GM12878 (cell line): ENCODE data around the gene CALHM1. TPM values are rescaled to one million over a fixed set of nuclear protein-coding genes. Genes with fewer than 3 reads are reported as not detected.

ENCODE experiments used
- ATAC-seq: fragments of 200-7000 bp; cut with Tn5 transposase; 3 replicates; pipeline ENCODE4 v1.9.1; 2020; ENCODE audit warnings: mild to moderate bottlenecking, moderate library complexity
- BruUV-seq: library from RNA; stranded (reverse); fragments of 400-500 nt; replicated peaks from 2 replicates; lab custom pipeline; 2021; lab: Mats Ljungman, UMichigan
- CTCF ChIA-PET: fragments of 300-600 bp; sonication (Branson Sonifier 250); formaldehyde crosslinking; extraction: SDS; loops from one replicate; lab custom pipeline; 2021; ENCODE audit warnings: inconsistent platforms; lab: Yijun Ruan, JAX
- POLR2A ChIA-PET: fragments of 350-600 bp; formaldehyde crosslinking; extraction: SDS; loops from one replicate; lab custom pipeline; 2021; ENCODE audit warnings: inconsistent platforms; lab: Charles Lee
- RAD21 ChIA-PET: fragments of 300-600 bp; sonication (Branson Sonifier 250); formaldehyde crosslinking; loops from one replicate; lab custom pipeline; 2023; ENCODE audit warnings: antibody characterized with exemption; ENCODE audit not compliant: unreplicated experiment; lab: Charles Lee
- SMC1A ChIA-PET: fragments of 300-600 bp; sonication (Branson Sonifier 250); formaldehyde crosslinking; loops from one replicate; lab custom pipeline; 2023; ENCODE audit not compliant: unreplicated experiment, uncharacterized antibody; lab: Charles Lee
- DNase-seq: peaks from one replicate; pipeline ENCODE4 v3.0.0-alpha.2; 2011; ENCODE audit warnings: low read depth, low spot score
- FAIRE-seq: peaks from 3 replicates; lab custom pipeline; 2011; peaks lifted over from hg19 to GRCh38; lab: Jason Lieb, UNC
- H2AFZ ChIP-seq: 2 replicates; pipeline ENCODE4 v1.6.0; 2011; ENCODE audit warnings: low read depth, low read length, control low read depth; ENCODE audit not compliant: control insufficient read depth
- H3K27ac ChIP-seq: 2 replicates; pipeline ENCODE4 v1.5.1; 2011; ENCODE audit warnings: control low read depth; ENCODE audit not compliant: control insufficient read depth, insufficient read depth
- H3K27me3 ChIP-seq, 2 experiments: replicated peaks in 1 of 2; 2 replicates each; pipeline versions ENCODE4 v1.6.0 to v1.6.1; 2011; ENCODE audit warnings: low read length in 1 of 2; ENCODE audit not compliant: control insufficient read depth in 2 of 2, insufficient read depth in 2 of 2
- H3K36me3 ChIP-seq, 2 experiments: 2 replicates each; pipeline ENCODE4 v1.5.1; 2011; ENCODE audit warnings: low read length in 1 of 2; ENCODE audit not compliant: control insufficient read depth in 2 of 2, insufficient read depth in 2 of 2
- H3K4me1 ChIP-seq: 2 replicates; pipeline ENCODE4 v1.6.1; 2011; ENCODE audit warnings: mild to moderate bottlenecking, low read length, moderate library complexity, mixed read lengths; ENCODE audit not compliant: control insufficient read depth, insufficient read depth
- H3K4me2 ChIP-seq: 2 replicates; pipeline ENCODE4 v1.6.0; 2011; ENCODE audit warnings: control low read depth; ENCODE audit not compliant: control insufficient read depth, insufficient read depth
- H3K4me3 ChIP-seq: fragments of 200-600 bp; sonication (generic); 2 replicates; pipeline ENCODE4 v1.5.1; 2016
- H3K79me2 ChIP-seq: 2 replicates; pipeline ENCODE4 v1.6.0; 2011; ENCODE audit warnings: low read length; ENCODE audit not compliant: control insufficient read depth, insufficient read depth
- H3K9ac ChIP-seq: 2 replicates; pipeline ENCODE4 v1.8.0; 2011; ENCODE audit warnings: low read length, control low read depth, mixed read lengths; ENCODE audit not compliant: control insufficient read depth, insufficient read depth
- H3K9me3 ChIP-seq: replicated peaks from 3 replicates; pipeline ENCODE4 v1.5.1; 2011; ENCODE audit warnings: mild to moderate bottlenecking, low read length; ENCODE audit not compliant: control insufficient read depth, insufficient read depth
- H4K20me1 ChIP-seq: 2 replicates; pipeline ENCODE4 v1.6.0; 2011; ENCODE audit not compliant: control insufficient read depth, insufficient read depth
- ASH2L ChIP-seq: fragments of 300-600, 200-600 bp; sonication (generic); IDR thresholded peaks from 2 replicates; pipeline ENCODE4 v1.6.1; 2017; ENCODE audit warnings: low read depth, mild to moderate bottlenecking, borderline replicate concordance
- BHLHE40 ChIP-seq, 2 experiments: fragments of 450-650 bp in 1 of 2; IDR thresholded peaks; 2 replicates each; pipeline ENCODE4 v1.6.1; 2011 to 2017; ENCODE audit warnings: low read depth in 2 of 2, borderline replicate concordance in 1 of 2, improper control_type of control experiment in 1 of 2, low read length in 1 of 2, mild to moderate bottlenecking in 1 of 2
- FOXM1 ChIP-seq: IDR thresholded peaks from 2 replicates; pipeline ENCODE4 v1.6.1; 2012; ENCODE audit warnings: low read depth, mild to moderate bottlenecking, inconsistent platforms, low read length, moderate library complexity
- NBN ChIP-seq: fragments of 450-650 bp; IDR thresholded peaks from 2 replicates; pipeline ENCODE4 v1.6.1; 2016
- NFXL1 ChIP-seq: fragments of 450-650 bp; IDR thresholded peaks from 2 replicates; pipeline ENCODE4 v1.6.1; 2017; ENCODE audit warnings: antibody characterized with exemption, mild to moderate bottlenecking, borderline replicate concordance
- RAD21 ChIP-seq: IDR thresholded peaks from 2 replicates; pipeline ENCODE4 v1.6.1; 2011; ENCODE audit warnings: mild to moderate bottlenecking, low read depth, low read length, moderate library complexity; ENCODE audit not compliant: insufficient read depth
- RFX5 ChIP-seq: IDR thresholded peaks from 2 replicates; pipeline ENCODE4 v1.6.1; 2011; ENCODE audit warnings: low read depth, low read length, improper control_type of control experiment
- SMAD1 ChIP-seq: fragments of 450-650 bp; IDR thresholded peaks from 2 replicates; pipeline ENCODE4 v1.6.1; 2018; ENCODE audit warnings: mild to moderate bottlenecking, low read depth; ENCODE audit not compliant: partially characterized antibody
- ZSCAN29 ChIP-seq: fragments of 450-650 bp; IDR thresholded peaks from 2 replicates; pipeline ENCODE4 v1.6.1; 2017; ENCODE audit warnings: mild to moderate bottlenecking, moderate library complexity
- WGBS: methylation state at CpG from one replicate; pipeline ENCODE4 v1.1.6; 2016; ENCODE audit warnings: low lambda C conversion rate; ENCODE audit not compliant: insufficient replicate concordance, insufficient coverage; ENCODE audit errors: missing lambda C conversion rate; 5-methylcytosine and 5-hydroxymethylcytosine counted together
- in situ Hi-C: fragments of 300-500 bp; cut with MboI; formaldehyde crosslinking; loops from 9 replicates; pipeline ENCODE4 v1.14.3; 2018; ENCODE audit warnings: mixed read lengths
- intact Hi-C: fragments of 100-400 bp; cut with micrococcal nuclease; formaldehyde crosslinking; loops from one replicate; pipeline ENCODE4 v1.14.2; 2022; ENCODE audit not compliant: unreplicated experiment
- polyA plus RNA-seq, 11 experiments: library from polyadenylated mRNA; depleted of rRNA in 4 of 11; unstranded in 6 of 11; stranded (reverse) in 5 of 11; fragments of >200 nt; fragmentation: Nextera tagmentation in 4 of 11; fragmentation: Illumina TruSeq in 1 of 11; extraction: Ambion mirVana in 4 of 11; extraction: Trizol in 1 of 11; gene quantifications; 1 replicate in 1 of 11; 2 replicates in 10 of 11; pipeline versions ENCODE4 v1.2.1 to v1.2.3, GENCODE V29; 2011 to 2016; ENCODE audit warnings: inconsistent platforms in 2 of 11, missing spikeins in 2 of 11, low read depth in 1 of 11
- total RNA-seq, 4 experiments: library from RNA; depleted of rRNA in 3 of 4; stranded (reverse); fragments of >200 nt in 3 of 4; fragmentation: Illumina TruSeq in 1 of 4; extraction: Trizol in 1 of 4; gene quantifications; 2 replicates each; pipeline versions ENCODE4 v1.2.1 to v1.2.3, GENCODE V29; 2013 to 2021

Gene CALHM1
- total and polyA plus RNA-seq, 10 of the 15 experiments (the other 5 are each of a cell fraction or from before 2014, with no cell fraction given): 0.05 to 1.7 (median 0.17) TPM

GRCh38 chr10:103495321-103495720 is 36.6 kb upstream of the CALHM1 start:
- Histone ChIP-seq H3K79me2 (no peaks in the 10 kb centered on the region), H3K36me3 (no peaks in the 10 kb centered on the region), H3K9ac (no peak overlapping the region), H3K27ac (no peak overlapping the region), H3K4me3 (no peak overlapping the region), H4K20me1 (peaks cover 3% of the 10 kb centered on the region; the same call in 1 of the 2 replicates), H3K9me3 (no peaks in the 10 kb centered on the region), H3K4me2 (no peak overlapping the region), H3K27me3 (peaks cover 15 to 18% of the 10 kb centered on the region in 2 experiments), H2AFZ (no peak overlapping the region), H3K4me1 (peaks cover 8% of the 10 kb centered on the region)
- DNase-seq (no peak), FAIRE-seq (no peak), ATAC-seq (no peak)
- ChIA-PET POLR2A (no interaction called here), SMC1A (interaction anchor here (1.3 kb wide), 1 partner anchor 13 kb away, joined by 3 read pairs; no protein-coding TSS in a partner anchor), RAD21 (no interaction called here), CTCF (interaction anchor here (1.9 to 3.5 kb wide), 2 partner anchors 70 to 98 kb away, joined by 4 to 11 read pairs; no protein-coding TSS in a partner anchor)
- TF ChIP-seq BHLHE40 (IDR thresholded peaks at IDR 0.05; ENCODE audit: borderline replicate concordance in 1 of 2, low read depth in 2 of 2, low read length in 1 of 2): no peak
- no peak for TF ChIP-seq RFX5
- TF ChIP-seq NFXL1: no peak
- TF ChIP-seq ZSCAN29: no peak
- TF ChIP-seq SMAD1: no peak
- TF ChIP-seq NBN: no peak
- no peak for TF ChIP-seq RAD21
- no peak for TF ChIP-seq ASH2L
- TF ChIP-seq FOXM1: no peak
- in situ Hi-C loops (no loop called here), intact Hi-C loops (no loop called here)
- no TSS peak for BruUV-seq
- 51% methylated on average over 3 of the region's 3 CpGs for WGBS
